Suppressor macrophage treated with lipopolysaccharide for 4 hours (primary cell): ENCODE measurements around the gene CYP46A1.
"Not testable (repeated sequence)": the region's sequence is repeated elsewhere in the genome, so short reads cannot be mapped to it uniquely, and the experiment has no call there.

ENCODE experiments used
- DNase-seq: peaks from one replicate; pipeline ENCODE4 v3.0.0-alpha.2; 2020

Gene CYP46A1

DNA sequence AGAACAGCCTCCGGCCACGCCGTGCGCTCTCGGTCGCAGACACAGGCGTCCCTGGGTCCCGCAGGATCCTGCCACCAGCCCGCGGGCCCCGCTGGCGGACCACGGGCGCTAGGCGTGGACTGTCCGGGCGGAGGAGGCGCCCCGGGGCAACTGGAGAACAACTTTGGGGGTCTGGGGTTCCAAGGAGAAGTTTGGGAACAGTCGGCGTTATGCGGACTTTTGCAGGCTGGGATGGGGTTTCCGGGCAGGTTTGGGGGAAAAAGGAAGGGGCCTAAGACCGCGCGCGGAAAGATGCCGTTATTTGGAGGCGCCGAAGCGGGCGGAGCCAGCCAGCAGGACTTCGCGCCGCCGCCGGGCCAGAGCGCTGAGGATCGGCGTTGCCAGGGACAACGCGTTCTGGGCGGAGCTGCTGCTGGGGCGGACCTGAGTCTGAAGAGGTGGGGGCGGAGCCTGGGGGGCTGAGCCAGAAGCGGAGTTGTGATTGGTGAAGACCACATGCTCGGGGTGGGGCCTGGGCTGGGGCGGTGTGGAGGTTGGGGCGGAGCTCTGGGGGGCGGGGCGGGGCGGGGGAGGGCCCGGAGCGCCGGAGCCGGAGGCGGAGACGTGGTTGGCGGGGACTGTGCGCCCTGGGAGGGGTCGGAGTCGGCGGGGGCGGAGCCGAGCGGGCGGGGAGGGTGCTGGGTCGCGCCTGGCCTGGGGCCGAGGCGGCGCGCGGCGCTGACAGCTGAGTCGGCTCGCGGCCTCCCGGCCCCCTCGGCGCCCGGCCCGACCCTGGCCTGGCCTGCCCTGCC is at the start of gene CYP46A1:
Gene CYP46A1, plus strand, starts transcription at position 680 of the 791 bp plus-strand sequence. CDS start 120 bp downstream, outside the sequence.
- peak; percentile 99 for DNase-seq

GRCh38 chr14:99634443-99634842 is 49.7 kb upstream of the CYP46A1 start:
- no peak for DNase-seq

DNA sequence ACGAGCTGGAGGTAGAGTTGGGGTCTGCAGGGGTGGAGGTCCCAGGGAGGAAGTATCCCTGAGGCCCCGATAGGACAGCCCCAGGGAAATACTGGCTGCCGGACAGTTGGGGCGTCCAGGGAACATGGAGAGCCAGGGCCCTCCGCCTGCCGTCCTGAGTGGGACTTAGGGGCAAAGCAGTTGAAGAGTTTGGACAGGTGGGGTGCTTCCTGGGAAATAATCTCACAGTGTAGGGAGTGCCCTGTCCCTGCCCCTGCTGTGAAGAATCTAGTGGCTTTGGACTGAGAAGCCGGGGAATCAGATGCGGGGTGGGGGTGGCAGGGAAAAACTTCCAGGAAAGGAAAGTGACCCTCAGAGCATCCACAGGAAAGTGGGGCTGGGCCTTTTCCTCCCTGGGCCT is 49.0 kb upstream of the CYP46A1 start:
- DNase-seq, result no peak

GRCh38 chr14:99636487-99636886 is 47.6 kb upstream of the CYP46A1 start:
- peak; percentile 3 for DNase-seq

DNA sequence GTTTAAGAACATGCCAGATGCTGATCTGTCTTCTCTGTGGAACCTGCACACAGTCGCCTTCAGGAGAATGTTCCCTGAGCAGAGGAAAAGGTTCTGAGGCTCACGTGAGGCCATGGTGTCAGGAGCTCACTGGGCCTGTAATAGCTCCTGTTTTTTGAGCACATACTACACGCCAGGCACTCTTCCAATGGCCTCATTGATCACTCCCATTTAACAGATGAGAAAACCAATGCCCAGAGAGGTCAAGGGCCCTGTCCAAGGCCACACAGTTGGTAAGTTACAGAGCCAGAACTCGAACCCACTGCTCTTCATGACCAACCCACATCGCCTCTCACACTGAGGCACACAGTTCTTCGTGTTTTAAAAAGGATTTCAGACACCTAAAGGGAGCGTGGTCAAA is 46.5 kb upstream of the CYP46A1 start:
- DNase-seq, result no peak

GRCh38 chr14:99642771-99643170 is 41.3 kb upstream of the CYP46A1 start:
- DNase-seq, result not testable (repeated sequence)

- DNase-seq, result no peak
Measured at GRCh38 chr14:99643343-99643742, 40.8 kb upstream of the CYP46A1 start.

- DNase-seq, result no peak
Measured at GRCh38 chr14:99644035-99644587, 40.0 kb upstream of the CYP46A1 start.

DNA sequence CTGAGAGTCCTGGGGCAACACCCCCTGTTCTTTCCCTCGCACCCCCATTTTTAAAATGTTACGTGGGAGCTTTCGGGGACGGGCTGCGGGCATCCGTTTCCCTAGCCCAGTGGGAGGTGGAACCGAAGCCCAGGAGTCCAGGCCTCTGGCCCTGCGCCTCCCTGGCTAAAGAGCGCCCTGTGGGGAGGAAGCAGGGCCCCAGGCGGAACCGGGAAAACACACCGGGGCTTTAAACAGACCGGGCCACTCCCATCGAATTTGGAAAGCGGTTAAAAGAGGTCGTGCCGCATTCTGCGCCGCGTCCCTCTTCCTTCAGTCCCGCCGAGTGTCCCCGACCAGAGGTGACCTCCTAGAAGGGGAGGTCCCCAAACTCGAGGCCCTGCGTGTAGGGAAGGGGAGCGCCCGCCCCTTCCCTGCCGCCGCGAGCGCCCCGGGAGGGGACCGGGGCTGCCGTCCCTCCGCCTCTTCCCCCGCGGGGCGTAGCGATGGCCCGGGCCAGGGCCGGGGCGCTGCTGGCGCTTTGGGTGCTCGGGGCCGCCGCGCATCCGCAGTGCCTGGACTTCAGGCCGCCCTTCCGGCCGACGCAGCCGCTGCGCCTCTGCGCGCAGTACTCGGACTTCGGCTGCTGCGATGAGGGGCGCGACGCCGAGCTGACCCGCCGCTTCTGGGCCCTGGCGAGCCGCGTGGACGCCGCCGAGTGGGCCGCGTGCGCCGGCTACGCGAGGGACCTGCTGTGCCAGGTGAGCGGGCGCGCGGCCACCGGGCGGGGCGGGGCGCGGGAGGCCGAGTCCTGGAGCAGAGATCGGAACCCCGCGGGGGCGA is 39.2 kb upstream of the CYP46A1 start, which contains the start of gene HHIPL1:
Gene HHIPL1, plus strand, starts transcription at position 407 of the 822 bp plus-strand sequence. Its CDS starts 79 bp downstream, at position 486.
- no peak for DNase-seq

DNA sequence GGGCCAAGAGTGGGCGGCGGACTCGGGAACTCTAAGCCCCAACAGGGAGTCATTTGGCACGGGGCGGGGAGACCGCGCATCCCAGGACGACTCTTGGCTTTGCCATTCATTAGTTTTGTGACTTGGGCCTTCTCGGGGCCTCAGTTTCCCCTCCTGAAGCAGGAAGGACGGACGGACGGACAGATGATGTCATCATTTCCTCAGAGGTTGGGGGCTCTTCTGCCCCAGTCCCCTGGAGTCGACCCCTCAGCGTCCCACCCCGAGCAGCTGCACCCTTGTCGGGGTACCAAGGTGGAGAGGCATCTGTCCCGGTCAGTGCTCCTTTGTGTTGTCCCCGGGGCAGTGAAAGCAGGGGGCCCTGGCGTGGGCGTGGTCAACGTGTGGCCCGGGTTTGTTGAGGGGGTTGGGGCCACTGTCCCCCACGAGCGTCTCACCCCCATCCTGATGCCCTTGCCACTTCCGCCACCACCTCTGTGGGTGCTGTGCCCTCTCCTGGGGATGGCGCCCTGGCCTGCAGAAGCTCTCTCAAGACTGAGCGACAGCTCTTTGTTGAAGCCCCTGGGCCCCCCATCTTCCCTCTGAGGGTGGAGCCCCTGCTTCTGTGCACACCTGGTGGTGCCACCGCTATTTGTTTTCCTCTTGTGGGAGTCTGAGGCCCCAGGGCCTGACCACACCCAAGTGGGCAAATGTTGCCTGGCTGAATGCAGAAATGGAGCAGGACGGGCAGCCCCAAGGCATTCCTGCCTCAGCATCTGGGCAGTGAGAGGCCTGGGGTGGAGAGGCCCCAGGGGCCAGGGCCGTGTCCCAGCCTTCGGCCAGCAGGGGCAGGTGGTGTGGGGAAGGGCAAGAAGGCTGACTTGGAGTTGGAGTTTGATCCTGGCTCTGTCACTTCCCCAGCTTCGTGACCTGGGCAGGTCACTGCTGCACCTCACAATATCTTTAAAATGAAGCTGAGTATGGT is 38.3 kb upstream of the CYP46A1 start:
- DNase-seq, result no peak

DNA sequence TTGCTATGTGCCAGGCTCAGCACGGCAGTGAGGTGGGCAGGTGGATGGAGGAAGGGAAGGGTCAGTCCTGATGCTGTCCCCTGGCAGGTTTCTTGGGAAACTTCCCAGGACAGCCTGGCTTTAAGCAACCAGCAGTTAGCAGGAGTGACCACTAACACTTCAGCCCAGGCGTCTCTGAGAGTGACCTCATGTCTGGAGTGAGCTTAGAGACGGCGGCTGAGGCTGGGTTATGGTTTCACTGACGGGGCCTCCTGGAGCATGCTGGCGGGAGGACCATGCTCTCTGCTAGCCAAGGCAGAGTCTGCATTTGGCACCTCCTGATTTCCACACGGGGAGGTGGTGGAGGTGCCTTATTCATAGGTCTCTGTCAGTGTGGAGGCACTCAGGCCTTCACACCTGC is 36.7 kb upstream of the CYP46A1 start:
- DNase-seq, result no peak

GRCh38 chr14:99648027-99648784 is 35.9 kb upstream of the CYP46A1 start:
- no peak for DNase-seq

DNA sequence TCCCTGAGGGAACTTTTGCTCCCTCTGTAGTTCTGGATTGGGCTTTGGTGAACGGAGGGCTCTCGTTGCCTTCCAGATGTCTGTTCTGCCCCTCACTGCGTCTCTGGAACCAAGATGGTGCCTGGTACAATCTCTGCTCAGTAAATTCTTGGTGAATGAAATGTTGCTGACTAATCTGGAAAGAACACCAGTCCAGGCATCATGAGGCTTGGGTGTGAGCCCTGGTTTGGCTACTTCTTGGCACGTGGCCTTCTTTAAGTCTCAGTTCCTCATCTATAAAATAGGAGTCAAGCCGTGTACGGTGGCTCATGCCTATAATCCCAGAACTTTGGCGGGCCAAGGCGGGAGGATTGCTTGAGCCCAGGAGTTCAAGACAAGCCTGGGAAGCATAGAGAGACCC is 34.9 kb upstream of the CYP46A1 start:
- no peak for DNase-seq

DNA sequence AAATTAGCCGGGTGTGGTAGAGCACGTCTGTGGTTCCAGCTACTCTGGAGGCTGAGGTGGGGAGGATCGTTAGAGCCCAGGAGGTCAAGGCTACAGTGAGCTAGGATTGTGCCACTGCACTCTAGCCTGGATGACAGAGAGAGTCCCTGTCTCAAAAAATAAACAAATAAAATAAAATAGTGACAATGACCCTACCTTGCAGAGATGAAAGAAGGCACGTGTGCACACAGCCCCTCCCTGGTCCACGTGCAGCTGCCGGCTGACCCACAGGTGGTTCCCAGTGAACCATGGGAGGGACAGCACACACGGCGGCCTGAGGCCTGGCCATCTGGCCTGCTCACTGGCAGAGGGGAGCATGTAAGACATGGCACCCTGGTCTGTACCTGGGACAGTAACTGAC is 34.5 kb upstream of the CYP46A1 start:
- no peak for DNase-seq

DNA sequence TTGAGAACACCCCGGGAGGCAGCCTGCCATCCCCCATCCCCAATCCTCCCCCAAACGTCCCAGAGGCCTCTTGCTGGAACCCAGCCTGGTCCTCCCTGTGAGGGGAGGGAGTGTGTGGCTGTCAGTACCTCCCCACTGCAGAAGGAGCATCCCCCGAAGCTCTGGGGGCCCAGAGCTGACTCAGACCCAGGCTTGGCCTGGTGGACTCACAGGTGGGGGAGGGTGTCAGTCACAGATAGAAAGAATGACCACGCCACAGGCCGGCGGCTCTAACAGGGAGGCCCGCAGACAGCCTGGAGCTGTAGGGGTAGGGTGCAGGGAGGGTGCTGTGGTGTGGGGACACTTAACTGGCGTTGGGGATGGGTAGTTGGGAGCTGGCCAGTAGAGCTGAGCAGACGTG is 33.9 kb upstream of the CYP46A1 start:
- DNase-seq, result no peak

DNA sequence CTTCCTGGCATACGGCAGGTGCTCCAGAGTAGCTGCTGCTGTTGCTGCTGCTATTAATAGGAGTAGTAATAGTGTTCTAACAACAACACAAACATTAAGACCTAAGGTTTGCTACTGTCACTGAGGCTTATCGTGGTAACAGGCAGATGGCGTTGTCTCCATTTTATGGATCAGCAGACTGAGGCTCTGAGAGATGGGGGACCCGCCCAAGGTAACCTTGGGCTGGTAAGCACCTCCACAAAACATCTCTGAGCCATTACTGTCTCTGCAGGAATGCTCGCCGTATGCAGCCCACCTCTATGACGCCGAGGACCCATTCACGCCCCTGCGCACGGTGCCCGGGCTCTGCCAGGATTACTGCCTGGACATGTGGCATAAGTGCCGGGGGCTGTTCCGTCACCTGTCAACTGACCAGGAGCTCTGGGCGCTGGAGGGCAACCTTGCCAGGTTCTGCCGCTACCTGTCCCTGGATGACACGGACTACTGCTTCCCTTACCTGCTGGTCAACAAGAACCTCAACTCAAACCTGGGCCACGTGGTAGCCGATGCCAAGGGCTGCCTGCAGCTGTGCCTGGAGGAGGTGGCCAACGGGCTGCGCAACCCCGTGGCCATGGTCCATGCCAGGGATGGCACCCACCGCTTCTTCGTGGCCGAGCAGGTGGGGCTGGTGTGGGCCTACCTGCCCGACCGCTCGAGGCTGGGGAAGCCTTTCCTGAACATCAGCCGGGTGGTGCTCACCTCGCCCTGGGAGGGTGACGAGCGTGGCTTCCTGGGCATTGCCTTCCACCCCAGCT is 31.9 kb upstream of the CYP46A1 start:
- DNase-seq, result no peak

DNA sequence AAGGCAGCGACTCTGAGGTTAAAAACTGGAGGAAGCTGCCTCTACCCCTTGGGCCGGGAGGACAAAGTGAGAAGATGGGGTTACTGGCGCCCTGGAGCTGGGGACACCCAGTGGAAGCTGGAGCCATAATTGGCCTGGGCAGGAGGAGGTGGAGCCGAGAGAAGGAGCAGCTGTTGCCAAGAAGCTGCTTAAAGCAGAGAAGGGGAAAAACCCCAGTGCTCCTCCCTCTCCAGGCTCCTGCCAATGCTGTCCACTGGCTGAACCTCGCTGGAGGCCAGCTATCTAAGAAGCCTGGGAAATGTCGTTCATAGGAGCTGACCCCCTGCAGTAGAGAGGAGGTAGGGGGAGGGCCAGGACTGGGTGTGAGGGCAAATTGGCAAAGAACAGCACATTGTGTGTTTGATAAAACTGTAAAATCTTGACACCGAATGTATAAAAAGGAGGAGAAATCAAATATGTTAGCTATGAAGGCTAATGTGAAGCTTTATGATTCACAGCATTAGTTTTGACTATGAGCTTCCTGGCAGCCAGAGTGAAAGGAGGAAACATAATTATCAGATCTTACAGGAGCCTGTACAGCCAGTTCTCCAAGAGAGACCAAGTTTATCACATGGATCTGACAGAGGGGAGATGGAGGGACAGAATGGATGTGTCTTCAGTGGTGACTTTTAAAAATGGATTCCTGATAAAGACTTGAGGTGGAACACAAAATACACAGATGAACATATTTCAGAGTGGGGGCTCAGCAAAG is 29.7 kb upstream of the CYP46A1 start:
- DNase-seq, result no peak

DNA sequence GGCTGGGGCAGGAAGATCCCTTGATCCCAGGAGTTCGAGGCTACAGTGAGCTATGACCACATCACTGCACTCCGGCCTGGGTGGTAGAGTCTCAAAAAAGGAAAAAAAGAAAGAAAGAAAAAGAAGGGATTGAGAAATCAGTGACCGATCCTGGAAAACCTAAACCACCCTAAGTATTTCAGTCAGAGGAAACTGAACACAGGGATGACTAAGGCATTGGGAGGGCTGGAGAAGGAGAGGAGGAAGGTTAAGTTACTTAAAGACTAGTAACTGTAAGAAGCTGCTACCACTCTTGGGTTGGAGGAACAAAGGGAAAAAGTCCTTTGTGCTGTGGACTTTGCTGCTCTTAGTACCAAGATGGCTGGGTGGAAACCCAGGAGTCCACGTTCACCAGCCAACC is 28.6 kb upstream of the CYP46A1 start:
- DNase-seq, result no peak

GRCh38 chr14:99656171-99656570 is 27.9 kb upstream of the CYP46A1 start:
- DNase-seq, result no peak

GRCh38 chr14:99657645-99658155 is 26.4 kb upstream of the CYP46A1 start:
- no peak for DNase-seq
